Thymus (tissue), 11 donors: ENCODE results near the gene ZNF195. TPM values are rescaled to one million over a fixed set of nuclear protein-coding genes. Genes with fewer than 3 reads are reported as not detected.
"Not testable (repeated sequence)": the region's sequence is repeated elsewhere in the genome, so short reads cannot be mapped to it uniquely, and the experiment has no call there.

Experiments
- DNase-seq, 9 donors: peaks; one replicate each; pipeline ENCODE4 v3.0.0-alpha.2; 2013; ENCODE audit warnings: low spot score in 9 of 9, low read depth in 6 of 9, missing footprints in 1 of 9
- H3K27ac ChIP-seq, 2 donors: one replicate each; pipeline ENCODE4 v1.5.1; 2013; ENCODE audit warnings: control low read depth in 1 of 2, low read depth in 1 of 2, low read length in 1 of 2, mild to moderate bottlenecking in 1 of 2, moderate library complexity in 1 of 2
- H3K27me3 ChIP-seq, 2 donors: one replicate each; pipeline ENCODE4 v1.5.1; 2013; ENCODE audit warnings: low read length in 1 of 2; ENCODE audit not compliant: control insufficient read depth in 2 of 2, insufficient read depth in 1 of 2
- H3K36me3 ChIP-seq, 2 donors: one replicate each; pipeline ENCODE4 v1.5.1; 2013; ENCODE audit warnings: low read length in 1 of 2, mild to moderate bottlenecking in 1 of 2, moderate library complexity in 1 of 2; ENCODE audit not compliant: control insufficient read depth in 2 of 2, insufficient read depth in 2 of 2
- H3K4me1 ChIP-seq, 2 donors: one replicate each; pipeline ENCODE4 v1.5.1; 2013; ENCODE audit warnings: low read length in 2 of 2; ENCODE audit not compliant: control insufficient read depth in 2 of 2, insufficient read depth in 2 of 2
- H3K4me3 ChIP-seq, 2 donors: one replicate each; pipeline ENCODE4 v1.5.1; 2013; ENCODE audit warnings: low read length in 2 of 2, control low read depth in 1 of 2, mild to moderate bottlenecking in 1 of 2
- H3K9me3 ChIP-seq, 2 donors: one replicate each; pipeline ENCODE4 v1.5.1; 2013; ENCODE audit warnings: low read length in 1 of 2, mild to moderate bottlenecking in 1 of 2; ENCODE audit not compliant: control insufficient read depth in 2 of 2, insufficient read depth in 1 of 2
- WGBS: extraction: QIAGEN DNeasy Blood & Tissue Kit; methylation state at CpG from one replicate; pipeline ENCODE4 v1.1.7; 2013; 5-methylcytosine and 5-hydroxymethylcytosine counted together
- polyA plus RNA-seq: library from polyadenylated mRNA; stranded (reverse); fragments of 200-250 nt; gene quantifications from one replicate; pipeline ENCODE4 v1.2.3, GENCODE V29; 2013
- total RNA-seq: library from RNA; stranded (reverse); fragments of 120-200 nt; gene quantifications from one replicate; pipeline ENCODE4 v1.2.4, GENCODE V29; 2013
- donor health status: healthy.

The ZNF195 gene
- total and polyA plus RNA-seq, 2 donors, result 26.8 to 31.1 TPM

- not testable (repeated sequence) for H3K9me3 ChIP-seq, H3K4me3 ChIP-seq, DNase-seq, H3K27me3 ChIP-seq, H3K36me3 ChIP-seq, H3K27ac ChIP-seq
- H3K4me1 ChIP-seq, result peaks cover 2 to 26% of the 10 kb centered on the region in 2 donors
- WGBS, result 91% methylated on average over 10 of the region's 10 CpGs
Observed at GRCh38 chr11:3420281-3421042, 41.5 kb upstream of the ZNF195 start.

GRCh38 chr11:3419496-3419895, 40.5 kb upstream of the ZNF195 start:
- H3K27ac ChIP-seq, result peak overlapping the region in 1 of 2 donors; percentile 24
- not testable (repeated sequence) for H3K4me3 ChIP-seq, DNase-seq, H3K27me3 ChIP-seq, H3K9me3 ChIP-seq, H3K36me3 ChIP-seq
- H3K4me1 ChIP-seq, result peaks cover 2 to 23% of the 10 kb centered on the region in 2 donors
- WGBS, result 98% methylated on average over 1 of the region's 1 CpG

- H3K27ac ChIP-seq, H3K4me3 ChIP-seq, H3K27me3 ChIP-seq, H3K9me3 ChIP-seq, H3K36me3 ChIP-seq: not testable (repeated sequence)
- 61% methylated on average over 4 of the region's 4 CpGs for WGBS
- peaks cover 0 to 16% of the 10 kb centered on the region in 2 donors for H3K4me1 ChIP-seq
- peak in 4 of 9 donors; percentile 34 to 55 (median 48) for DNase-seq
Observed at GRCh38 chr11:3417047-3417446, 38.1 kb upstream of the ZNF195 start.

GRCh38 chr11:3415301-3415700, 36.4 kb upstream of the ZNF195 start:
- not testable (repeated sequence) for DNase-seq, H3K4me3 ChIP-seq, H3K27ac ChIP-seq, H3K27me3 ChIP-seq, H3K36me3 ChIP-seq, H3K9me3 ChIP-seq
- WGBS, result 94% methylated on average over 7 of the region's 7 CpGs
- peaks cover 0 to 14% of the 10 kb centered on the region in 2 donors for H3K4me1 ChIP-seq

GRCh38 chr11:3413666-3414065, 34.7 kb upstream of the ZNF195 start:
- peaks cover 0 to 10% of the 10 kb centered on the region in 2 donors for H3K4me1 ChIP-seq
- H3K27me3 ChIP-seq, H3K9me3 ChIP-seq, H3K36me3 ChIP-seq, DNase-seq, H3K27ac ChIP-seq, H3K4me3 ChIP-seq: not testable (repeated sequence)
- 95% methylated on average over 24 of the region's 24 CpGs for WGBS

GRCh38 chr11:3412837-3413236, 33.9 kb upstream of the ZNF195 start:
- Histone ChIP-seq H3K27ac (no peak overlapping the region), H3K4me1 (peaks cover 0 to 12% of the 10 kb centered on the region in 2 donors), H3K27me3 (no peaks in the 10 kb centered on the region), H3K4me3 (no peak overlapping the region), H3K9me3 (peaks cover 0 to 6% of the 10 kb centered on the region in 2 donors), H3K36me3 (no peaks in the 10 kb centered on the region)
- DNase-seq, result no peak
- WGBS, result 91% methylated on average over 15 of the region's 15 CpGs

GRCh38 chr11:3408722-3409121, 29.8 kb upstream of the ZNF195 start:
- peak; percentile 29 to 84 (median 63) for DNase-seq
- H3K9me3 ChIP-seq, H3K27ac ChIP-seq, H3K4me3 ChIP-seq, H3K27me3 ChIP-seq, H3K36me3 ChIP-seq: not testable (repeated sequence)
- peaks cover 0 to 12% of the 10 kb centered on the region in 2 donors for H3K4me1 ChIP-seq
- WGBS, result 20% methylated on average over 12 of the region's 12 CpGs

- H3K36me3 ChIP-seq, DNase-seq, H3K9me3 ChIP-seq, H3K27ac ChIP-seq, H3K27me3 ChIP-seq, H3K4me3 ChIP-seq: not testable (repeated sequence)
- 86% methylated on average over 8 of the region's 8 CpGs for WGBS
- peaks cover 0 to 12% of the 10 kb centered on the region in 2 donors for H3K4me1 ChIP-seq
Observed at GRCh38 chr11:3408058-3408605, 29.2 kb upstream of the ZNF195 start.

GRCh38 chr11:3406937-3407336, 28.0 kb upstream of the ZNF195 start:
- DNase-seq, H3K4me3 ChIP-seq, H3K27me3 ChIP-seq, H3K9me3 ChIP-seq, H3K27ac ChIP-seq, H3K36me3 ChIP-seq: not testable (repeated sequence)
- WGBS, result 96% methylated on average over 9 of the region's 9 CpGs
- peaks cover 0 to 12% of the 10 kb centered on the region in 2 donors for H3K4me1 ChIP-seq
